ENCODE measurements around the gene EMILIN2.
"Not testable (repeated sequence)": the region's sequence is repeated elsewhere in the genome, so short reads cannot be mapped to it uniquely, and the experiment has no call there.

The EMILIN2 gene

GRCh38 chr18:2856547-2857170 is 9.9 kb downstream of the EMILIN2 start:
- TF ChIP-seq CTCF (conservative IDR thresholded peaks at IDR 0.05; ENCODE audit: low read length) (no peak), EZH2phosphoT487 (IDR thresholded peaks at IDR 0.05; ENCODE audit: borderline replicate concordance) (no peak)
- Histone ChIP-seq H3K79me2 (ENCODE audit: insufficient read depth, low read length) (no peaks in the 10 kb centered on the region), H3K9ac (ENCODE audit: low read depth, low read length, poor library complexity, severe bottlenecking) (no peak overlapping the region), H3K9me2 (replicated peaks; ENCODE audit: low read depth, low read length) (no peaks in the 10 kb centered on the region), H3K36me3 (ENCODE audit: insufficient read depth, low read length) (no peaks in the 10 kb centered on the region), H3K4me3 (ENCODE audit: low read length, poor library complexity, severe bottlenecking) (no peak overlapping the region), H3K4me2 (ENCODE audit: low read depth, low read length, poor library complexity, severe bottlenecking) (no peak overlapping the region), H4K20me1 (ENCODE audit: insufficient read depth, low read length, poor library complexity, severe bottlenecking) (no peaks in the 10 kb centered on the region), H3K27me3 (ENCODE audit: insufficient read depth, low read length, poor library complexity, severe bottlenecking) (no peaks in the 10 kb centered on the region), H2AFZ (ENCODE audit: low read length) (0 out of 2 replicates have a peak overlapping the region, but pooled peaks have one; percentile 15), H3K9me3 (ENCODE audit: insufficient read depth, low read depth, low read length) (no peaks in the 10 kb centered on the region), H3K4me1 (ENCODE audit: insufficient read depth, low read length, poor library complexity, severe bottlenecking) (no peaks in the 10 kb centered on the region), H3F3A (ENCODE audit: low read depth) (no peaks in the 10 kb centered on the region)

DNA sequence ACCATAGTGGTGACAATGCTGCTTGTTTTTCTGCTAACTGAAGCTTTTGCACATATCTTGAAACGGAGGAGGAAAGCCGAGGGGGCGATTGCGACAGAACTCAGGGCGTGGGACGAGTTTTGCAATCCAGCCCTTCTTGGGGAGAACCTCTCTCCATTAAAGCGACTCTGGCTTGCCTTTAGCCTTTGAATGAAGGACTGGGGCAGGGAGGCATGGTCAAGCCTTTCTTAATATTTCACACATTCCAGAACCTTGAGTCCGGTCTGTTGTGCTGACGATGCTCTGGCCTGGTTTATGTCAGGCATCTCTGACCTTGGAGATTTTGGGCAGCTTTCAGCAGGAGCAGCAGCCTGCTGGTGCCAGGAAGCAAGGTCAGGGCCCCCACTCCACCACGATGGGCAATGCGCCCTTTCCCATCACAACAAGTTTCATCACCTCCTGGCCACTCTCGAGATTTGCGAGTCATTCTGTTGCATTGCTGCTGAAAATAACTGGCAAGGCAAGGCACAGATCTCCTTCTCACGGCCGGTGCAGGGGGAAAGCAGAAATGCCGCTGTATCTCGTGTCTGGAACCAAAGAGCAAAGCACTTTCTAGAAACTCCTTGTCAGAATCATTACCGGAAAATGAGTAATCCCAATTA is 10.8 kb downstream of the EMILIN2 start:
- H2AFZ ChIP-seq (ENCODE audit: low read length), result no peak overlapping the region
- no peaks in the 10 kb centered on the region for H3K79me2 ChIP-seq (ENCODE audit: insufficient read depth, low read length)
- no peak overlapping the region for H3K4me3 ChIP-seq (ENCODE audit: low read length, poor library complexity, severe bottlenecking)
- no peaks in the 10 kb centered on the region for H3K4me1 ChIP-seq (ENCODE audit: insufficient read depth, low read length, poor library complexity, severe bottlenecking)
- no peaks in the 10 kb centered on the region for H3K27me3 ChIP-seq (ENCODE audit: insufficient read depth, low read length, poor library complexity, severe bottlenecking)
- H3F3A ChIP-seq (ENCODE audit: low read depth), result no peaks in the 10 kb centered on the region
- H3K9me2 ChIP-seq (replicated peaks; ENCODE audit: low read depth, low read length), result no peaks in the 10 kb centered on the region
- H3K9me3 ChIP-seq (ENCODE audit: insufficient read depth, low read depth, low read length), result no peaks in the 10 kb centered on the region
- no peaks in the 10 kb centered on the region for H3K36me3 ChIP-seq (ENCODE audit: insufficient read depth, low read length)
- H3K9ac ChIP-seq (ENCODE audit: low read depth, low read length, poor library complexity, severe bottlenecking), result no peak overlapping the region
- no peak for TF ChIP-seq CTCF (conservative IDR thresholded peaks at IDR 0.05; ENCODE audit: low read length)
- no peaks in the 10 kb centered on the region for H4K20me1 ChIP-seq (ENCODE audit: insufficient read depth, low read length, poor library complexity, severe bottlenecking)
- H3K4me2 ChIP-seq (ENCODE audit: low read depth, low read length, poor library complexity, severe bottlenecking), result no peak overlapping the region

DNA sequence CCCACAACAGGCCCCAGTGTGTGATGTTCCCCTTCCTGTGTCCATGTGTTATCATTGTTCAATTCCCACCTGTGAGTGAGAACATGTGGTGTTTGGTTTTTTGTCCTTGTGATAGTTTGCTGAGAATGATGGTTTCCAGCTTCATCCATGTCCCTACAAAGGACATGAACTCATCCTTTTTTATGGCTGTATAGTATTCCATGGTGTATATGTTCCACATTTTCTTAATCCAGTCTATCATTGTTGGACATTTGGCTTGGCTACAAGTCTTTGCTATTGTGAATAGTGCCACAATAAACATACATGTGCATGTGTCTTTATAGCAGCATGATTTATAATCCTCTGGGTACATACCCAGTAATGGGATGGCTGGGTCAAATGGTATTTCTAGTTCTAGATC is 13.6 kb downstream of the EMILIN2 start:
- H3K9me2 ChIP-seq (replicated peaks; ENCODE audit: low read depth, low read length); H3K27me3 ChIP-seq (ENCODE audit: insufficient read depth, low read length, poor library complexity, severe bottlenecking); H3K4me3 ChIP-seq (ENCODE audit: low read length, poor library complexity, severe bottlenecking); H3K9ac ChIP-seq (ENCODE audit: low read depth, low read length, poor library complexity, severe bottlenecking); H4K20me1 ChIP-seq (ENCODE audit: insufficient read depth, low read length, poor library complexity, severe bottlenecking); H3F3A ChIP-seq (ENCODE audit: low read depth); H3K4me2 ChIP-seq (ENCODE audit: low read depth, low read length, poor library complexity, severe bottlenecking); H3K79me2 ChIP-seq (ENCODE audit: insufficient read depth, low read length); H3K4me1 ChIP-seq (ENCODE audit: insufficient read depth, low read length, poor library complexity, severe bottlenecking); H3K36me3 ChIP-seq (ENCODE audit: insufficient read depth, low read length); H2AFZ ChIP-seq (ENCODE audit: low read length); H3K9me3 ChIP-seq (ENCODE audit: insufficient read depth, low read depth, low read length): not testable (repeated sequence)

DNA sequence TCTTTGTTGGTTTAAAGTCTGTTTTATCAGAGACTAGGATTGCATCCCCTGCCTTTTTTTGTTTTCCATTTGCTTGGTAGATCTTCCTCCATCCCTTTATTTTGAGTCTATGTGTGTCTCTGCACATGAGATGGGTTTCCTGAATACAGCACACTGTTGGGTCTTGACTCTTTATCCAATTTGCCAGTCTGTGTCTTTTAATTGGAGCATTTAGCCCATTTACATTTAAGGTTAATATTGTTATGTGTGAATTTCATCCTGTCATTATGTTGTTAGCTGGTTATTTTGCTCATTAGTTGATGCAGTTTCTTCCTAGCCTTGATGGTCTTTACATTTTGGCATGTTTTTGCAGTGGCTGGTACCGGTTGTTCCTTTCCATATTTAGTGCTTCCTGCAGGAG is 17.2 kb downstream of the EMILIN2 start:
- H3K27me3 ChIP-seq (ENCODE audit: insufficient read depth, low read length, poor library complexity, severe bottlenecking); H3K9me3 ChIP-seq (ENCODE audit: insufficient read depth, low read depth, low read length); H2AFZ ChIP-seq (ENCODE audit: low read length); H4K20me1 ChIP-seq (ENCODE audit: insufficient read depth, low read length, poor library complexity, severe bottlenecking); H3K79me2 ChIP-seq (ENCODE audit: insufficient read depth, low read length); H3K9ac ChIP-seq (ENCODE audit: low read depth, low read length, poor library complexity, severe bottlenecking); H3F3A ChIP-seq (ENCODE audit: low read depth); H3K36me3 ChIP-seq (ENCODE audit: insufficient read depth, low read length); H3K9me2 ChIP-seq (replicated peaks; ENCODE audit: low read depth, low read length); H3K4me1 ChIP-seq (ENCODE audit: insufficient read depth, low read length, poor library complexity, severe bottlenecking); H3K4me2 ChIP-seq (ENCODE audit: low read depth, low read length, poor library complexity, severe bottlenecking); H3K4me3 ChIP-seq (ENCODE audit: low read length, poor library complexity, severe bottlenecking): not testable (repeated sequence)

DNA sequence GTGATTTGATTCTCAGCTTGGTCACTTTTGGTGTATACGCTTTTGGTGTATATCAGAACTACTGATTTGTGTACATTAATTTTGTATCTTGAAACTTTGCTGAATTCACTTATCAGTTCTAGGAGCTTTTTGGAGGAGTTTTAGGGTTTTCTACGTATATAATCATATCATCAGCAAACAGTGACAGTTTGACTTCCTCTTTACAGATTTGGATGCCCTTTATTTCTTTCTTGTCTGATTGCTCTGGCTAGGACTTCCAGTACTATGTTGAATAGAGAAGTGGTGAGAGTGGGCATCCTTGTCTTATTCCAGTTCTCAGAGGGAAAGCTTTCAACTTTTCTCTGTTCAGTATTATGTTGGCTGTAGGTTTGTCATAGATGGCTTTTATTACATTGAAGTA is 19.7 kb downstream of the EMILIN2 start:
- not testable (repeated sequence) for H3K9ac ChIP-seq (ENCODE audit: low read depth, low read length, poor library complexity, severe bottlenecking); H3K9me3 ChIP-seq (ENCODE audit: insufficient read depth, low read depth, low read length); H3K4me1 ChIP-seq (ENCODE audit: insufficient read depth, low read length, poor library complexity, severe bottlenecking); H3K4me2 ChIP-seq (ENCODE audit: low read depth, low read length, poor library complexity, severe bottlenecking); H4K20me1 ChIP-seq (ENCODE audit: insufficient read depth, low read length, poor library complexity, severe bottlenecking); H3F3A ChIP-seq (ENCODE audit: low read depth); H3K4me3 ChIP-seq (ENCODE audit: low read length, poor library complexity, severe bottlenecking); H2AFZ ChIP-seq (ENCODE audit: low read length); H3K36me3 ChIP-seq (ENCODE audit: insufficient read depth, low read length); H3K9me2 ChIP-seq (replicated peaks; ENCODE audit: low read depth, low read length); H3K79me2 ChIP-seq (ENCODE audit: insufficient read depth, low read length); H3K27me3 ChIP-seq (ENCODE audit: insufficient read depth, low read length, poor library complexity, severe bottlenecking)

All from Loucy (cell line).